PC-3 (cell line): ENCODE measurements around the gene KDM5B. TPM values are rescaled to one million over a fixed set of nuclear protein-coding genes. Genes with fewer than 3 reads are reported as not detected.

Experiments used
- ATAC-seq: fragments of 200-7000 bp; cut with Tn5 transposase; 2 replicates; pipeline ENCODE4 v1.9.1; 2020; ENCODE audit warnings: mild to moderate bottlenecking, moderate library complexity
- BruUV-seq: library from RNA; stranded (reverse); fragments of 400-500 nt; replicated peaks from 2 replicates; lab custom pipeline; 2021; lab: Mats Ljungman, UMichigan
- CTCF ChIA-PET: fragments of 300-600 bp; sonication (Branson Sonifier 250); formaldehyde crosslinking; loops from one replicate; lab custom pipeline; 2022; ENCODE audit warnings: antibody characterized with exemption; lab: Charles Lee
- POLR2A ChIA-PET: fragments of 300-600 bp; sonication (Branson Sonifier 250); formaldehyde crosslinking; loops from one replicate; lab custom pipeline; 2022; ENCODE audit warnings: antibody characterized with exemption; ENCODE audit not compliant: unreplicated experiment; lab: Charles Lee
- DNase-seq: peaks from one replicate; pipeline ENCODE4 v3.0.0-alpha.2; 2015
- H2AFZ ChIP-seq: fragments of 300-600 bp; sonication (generic); 2 replicates; pipeline ENCODE4 v1.6.0; 2016; ENCODE audit warnings: antibody characterized with exemption, low read length
- H3F3A ChIP-seq: fragments of 300-600 bp; sonication (generic); one replicate; pipeline ENCODE4 v1.6.0; 2017; ENCODE audit warnings: antibody characterized with exemption, low read length, control low read depth, mild to moderate bottlenecking; ENCODE audit not compliant: unreplicated experiment
- H3K27ac ChIP-seq: fragments of 300-600 bp; sonication (generic); 2 replicates; pipeline ENCODE4 v1.5.1; 2016; ENCODE audit warnings: mild to moderate bottlenecking, low read length
- H3K27me3 ChIP-seq: fragments of 300-600 bp; sonication (generic); 2 replicates; pipeline ENCODE4 v1.6.1; 2016; ENCODE audit warnings: low read length, mixed read lengths
- H3K36me3 ChIP-seq: fragments of 300-600 bp; sonication (generic); 2 replicates; pipeline ENCODE4 v1.6.1; 2016; ENCODE audit warnings: low read depth, mixed run types, low read length, mixed read lengths
- H3K4me1 ChIP-seq: fragments of 300-600 bp; sonication (generic); 2 replicates; pipeline ENCODE4 v1.5.1; 2016; ENCODE audit warnings: low read length; ENCODE audit not compliant: insufficient read depth
- H3K4me2 ChIP-seq: fragments of 300-600 bp; sonication (generic); 2 replicates; pipeline ENCODE4 v1.6.0; 2016; ENCODE audit warnings: low read length
- H3K4me3 ChIP-seq: fragments of 300-600 bp; sonication (generic); 2 replicates; pipeline ENCODE4 v1.5.1; 2016; ENCODE audit warnings: mild to moderate bottlenecking, low read length, mixed read lengths
- H3K79me2 ChIP-seq: fragments of 300-600 bp; sonication (generic); 2 replicates; pipeline ENCODE4 v1.6.1; 2017; ENCODE audit warnings: low read length, mixed read lengths
- H3K9ac ChIP-seq: fragments of 300-600 bp; sonication (generic); 2 replicates; pipeline ENCODE4 v1.6.0; 2016; ENCODE audit warnings: mild to moderate bottlenecking, low read length
- H3K9me2 ChIP-seq: fragments of 300-600 bp; sonication (generic); replicated peaks from 2 replicates; pipeline ENCODE4 v1.6.1; 2016; ENCODE audit warnings: mixed run types, low read length, mixed read lengths
- H3K9me3 ChIP-seq: fragments of 300-600 bp; sonication (generic); 2 replicates; pipeline ENCODE4 v1.6.1; 2016; ENCODE audit warnings: low read length, mixed read lengths
- H4K20me1 ChIP-seq: fragments of 300-600 bp; sonication (generic); 2 replicates; pipeline ENCODE4 v1.6.1; 2016; ENCODE audit warnings: low read length, mixed read lengths
- EZH2 ChIP-seq: fragments of 300-600 bp; sonication (generic); IDR thresholded peaks from one replicate; pipeline ENCODE4 v1.6.1; 2017; ENCODE audit warnings: antibody characterized with exemption, mild to moderate bottlenecking, low read length; ENCODE audit not compliant: unreplicated experiment
- EZH2phosphoT487 ChIP-seq: fragments of 300-600 bp; sonication (generic); IDR thresholded peaks from 2 replicates; pipeline ENCODE4 v1.6.1; 2018; ENCODE audit warnings: mild to moderate bottlenecking, antibody characterized with exemption, low read length, borderline replicate concordance
- intact Hi-C: fragments of 100-400 bp; cut with micrococcal nuclease; formaldehyde crosslinking; loops from 2 replicates; pipeline ENCODE4 v1.9.0; 2023
- total RNA-seq: library from RNA; depleted of rRNA; stranded (reverse); fragments of >200 nt; gene quantifications from 2 replicates; pipeline ENCODE4 v1.2.3, GENCODE V29; 2014
- TF ChIP-seq, protein P1 (sequence below): fragments of 300-600 bp; sonication (generic); conservative IDR thresholded peaks from 2 replicates; pipeline ENCODE4 v1.5.1; 2017; ENCODE audit warnings: antibody characterized with exemption, low read depth, mild to moderate bottlenecking, low read length

KDM5B gene
- total RNA-seq, 1 experiment from 2014 or later = 41.4 TPM

GRCh38 chr1:202698276-202698675 is 109.9 kb downstream of the KDM5B start:
- BruUV-seq = no TSS peak
- Histone ChIP-seq H3K4me1 (no peaks in the 10 kb centered on the region), H4K20me1 (no peaks in the 10 kb centered on the region), H3K27ac (no peak overlapping the region), H3K36me3 (no peaks in the 10 kb centered on the region), H3F3A (no peaks in the 10 kb centered on the region), H3K9me3 (no peaks in the 10 kb centered on the region), H3K27me3 (peaks cover 34% of the 10 kb centered on the region), H3K79me2 (no peaks in the 10 kb centered on the region), H3K4me3 (no peak overlapping the region), H3K4me2 (no peak overlapping the region), H2AFZ (no peak overlapping the region), H3K9me2 (no peaks in the 10 kb centered on the region), H3K9ac (no peak overlapping the region)
- intact Hi-C loops = no loop called here
- POLR2A ChIA-PET = no interaction called here
- CTCF ChIA-PET = no interaction called here
- DNase-seq (no peak), ATAC-seq (no peak)
- TF ChIP-seq EZH2 (no peak), EZH2phosphoT487 (no peak)
- TF ChIP-seq, protein P1, sequence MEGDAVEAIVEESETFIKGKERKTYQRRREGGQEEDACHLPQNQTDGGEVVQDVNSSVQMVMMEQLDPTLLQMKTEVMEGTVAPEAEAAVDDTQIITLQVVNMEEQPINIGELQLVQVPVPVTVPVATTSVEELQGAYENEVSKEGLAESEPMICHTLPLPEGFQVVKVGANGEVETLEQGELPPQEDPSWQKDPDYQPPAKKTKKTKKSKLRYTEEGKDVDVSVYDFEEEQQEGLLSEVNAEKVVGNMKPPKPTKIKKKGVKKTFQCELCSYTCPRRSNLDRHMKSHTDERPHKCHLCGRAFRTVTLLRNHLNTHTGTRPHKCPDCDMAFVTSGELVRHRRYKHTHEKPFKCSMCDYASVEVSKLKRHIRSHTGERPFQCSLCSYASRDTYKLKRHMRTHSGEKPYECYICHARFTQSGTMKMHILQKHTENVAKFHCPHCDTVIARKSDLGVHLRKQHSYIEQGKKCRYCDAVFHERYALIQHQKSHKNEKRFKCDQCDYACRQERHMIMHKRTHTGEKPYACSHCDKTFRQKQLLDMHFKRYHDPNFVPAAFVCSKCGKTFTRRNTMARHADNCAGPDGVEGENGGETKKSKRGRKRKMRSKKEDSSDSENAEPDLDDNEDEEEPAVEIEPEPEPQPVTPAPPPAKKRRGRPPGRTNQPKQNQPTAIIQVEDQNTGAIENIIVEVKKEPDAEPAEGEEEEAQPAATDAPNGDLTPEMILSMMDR = no peak

- no TSS peak for BruUV-seq
- no peaks in the 10 kb centered on the region for H3K9me3 ChIP-seq
- intact Hi-C loops = no loop called here
- TF ChIP-seq EZH2 (no peak), EZH2phosphoT487 (no peak)
- TF ChIP-seq, protein P1 = no peak
- no peaks in the 10 kb centered on the region for H3K36me3 ChIP-seq
- H3K79me2 ChIP-seq = no peaks in the 10 kb centered on the region
- no peaks in the 10 kb centered on the region for H3K4me1 ChIP-seq
- ATAC-seq (no peak), DNase-seq (no peak)
- no peaks in the 10 kb centered on the region for H4K20me1 ChIP-seq
- no peak overlapping the region for H3K4me2 ChIP-seq
- H3K9me2 ChIP-seq = no peaks in the 10 kb centered on the region
- H3K27me3 ChIP-seq = peaks cover 34% of the 10 kb centered on the region
- H3F3A ChIP-seq = no peaks in the 10 kb centered on the region
- CTCF ChIA-PET = no interaction called here
- no peak overlapping the region for H2AFZ ChIP-seq
- POLR2A ChIA-PET = no interaction called here
- no peak overlapping the region for H3K27ac ChIP-seq
- no peak overlapping the region for H3K9ac ChIP-seq
- H3K4me3 ChIP-seq = no peak overlapping the region
Observed at GRCh38 chr1:202697038-202697437, 111.2 kb downstream of the KDM5B start.

GRCh38 chr1:202694314-202694713 is 113.9 kb downstream of the KDM5B start:
- POLR2A ChIA-PET = no interaction called here
- H3K9me3 ChIP-seq = no peaks in the 10 kb centered on the region

More at GRCh38 chr1:202694314-202694713, 113.9 kb downstream of the KDM5B start:
- Histone ChIP-seq H3K4me3 (no peak overlapping the region), H3K4me1 (no peaks in the 10 kb centered on the region), H3K36me3 (no peaks in the 10 kb centered on the region), H3K4me2 (no peak overlapping the region), H3K27ac (no peak overlapping the region), H3F3A (no peaks in the 10 kb centered on the region), H3K79me2 (no peaks in the 10 kb centered on the region), H3K9me2 (no peaks in the 10 kb centered on the region), H4K20me1 (no peaks in the 10 kb centered on the region), H3K9ac (no peak overlapping the region), H2AFZ (no peak overlapping the region), H3K27me3 (peaks cover 14% of the 10 kb centered on the region; the same call in 1 of the 2 replicates)
- TF ChIP-seq, protein P1 = no peak
- TF ChIP-seq EZH2phosphoT487 (no peak), EZH2 (no peak)
- intact Hi-C loops = no loop called here
- ATAC-seq (no peak), DNase-seq (no peak)
- no TSS peak for BruUV-seq
- CTCF ChIA-PET = no interaction called here
